Epithelial cell of proximal tubule (primary cell): Measurements from ENCODE around the gene CDON. TPM values are rescaled to one million over a fixed set of nuclear protein-coding genes. Genes with fewer than 3 reads are reported as not detected.

Experiments
- DNase-seq: peaks from one replicate; pipeline ENCODE4 v3.0.0-alpha.2; 2011; ENCODE audit warnings: low read depth
- H3K4me3 ChIP-seq: 2 replicates; pipeline ENCODE4 v1.5.1; 2011; ENCODE audit warnings: low read depth, mild to moderate bottlenecking, low read length
- CTCF ChIP-seq: conservative IDR thresholded peaks from 2 replicates; pipeline ENCODE4 v1.5.1; 2012; ENCODE audit warnings: low read depth, mild to moderate bottlenecking, low read length
- total RNA-seq: library from RNA; depleted of rRNA; stranded (reverse); fragments of >200 nt; gene quantifications from 2 replicates; pipeline ENCODE4 v1.2.3, GENCODE V29; 2015

Gene CDON
- total RNA-seq, 1 donor from 2014 or later = 4.9 TPM

DNA sequence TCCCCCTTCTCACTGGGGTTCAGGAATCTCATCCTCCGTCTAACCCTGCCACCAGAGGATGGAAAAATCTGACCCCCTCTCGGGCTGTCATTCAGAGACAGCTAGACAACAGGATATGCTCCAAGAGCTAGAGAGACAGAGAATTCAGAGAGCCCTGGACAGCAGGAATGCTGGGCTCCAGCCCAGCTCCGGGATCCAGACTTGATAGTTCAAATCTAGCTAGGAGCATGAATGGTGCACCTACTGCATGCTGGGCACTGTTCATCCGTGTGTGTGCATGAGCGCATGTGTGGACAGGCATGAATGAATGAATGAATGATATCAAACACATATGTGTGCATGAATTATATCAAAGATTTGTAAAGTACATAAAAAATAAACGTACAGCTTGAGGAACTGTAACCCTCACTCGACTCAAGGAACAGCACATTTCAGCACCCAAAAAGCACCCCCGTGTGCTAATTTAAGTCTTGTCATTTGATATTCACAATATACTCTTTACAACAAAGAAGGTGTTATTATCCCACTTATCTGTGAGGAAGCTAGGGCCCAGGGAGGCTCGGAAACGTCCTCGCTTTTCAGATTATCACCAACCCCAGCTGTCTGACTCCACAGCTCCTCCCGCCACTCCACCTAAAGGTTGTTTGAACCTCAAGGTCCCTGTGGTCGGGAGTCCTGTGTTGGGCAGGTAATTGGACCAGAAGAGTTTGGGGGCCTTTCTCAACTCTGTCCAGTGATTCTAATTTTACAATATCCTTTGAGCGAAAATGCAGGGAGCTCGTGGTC, 117.5 kb downstream of the CDON start:
- no peak overlapping the region for H3K4me3 ChIP-seq
- TF ChIP-seq CTCF = no peak

DNA sequence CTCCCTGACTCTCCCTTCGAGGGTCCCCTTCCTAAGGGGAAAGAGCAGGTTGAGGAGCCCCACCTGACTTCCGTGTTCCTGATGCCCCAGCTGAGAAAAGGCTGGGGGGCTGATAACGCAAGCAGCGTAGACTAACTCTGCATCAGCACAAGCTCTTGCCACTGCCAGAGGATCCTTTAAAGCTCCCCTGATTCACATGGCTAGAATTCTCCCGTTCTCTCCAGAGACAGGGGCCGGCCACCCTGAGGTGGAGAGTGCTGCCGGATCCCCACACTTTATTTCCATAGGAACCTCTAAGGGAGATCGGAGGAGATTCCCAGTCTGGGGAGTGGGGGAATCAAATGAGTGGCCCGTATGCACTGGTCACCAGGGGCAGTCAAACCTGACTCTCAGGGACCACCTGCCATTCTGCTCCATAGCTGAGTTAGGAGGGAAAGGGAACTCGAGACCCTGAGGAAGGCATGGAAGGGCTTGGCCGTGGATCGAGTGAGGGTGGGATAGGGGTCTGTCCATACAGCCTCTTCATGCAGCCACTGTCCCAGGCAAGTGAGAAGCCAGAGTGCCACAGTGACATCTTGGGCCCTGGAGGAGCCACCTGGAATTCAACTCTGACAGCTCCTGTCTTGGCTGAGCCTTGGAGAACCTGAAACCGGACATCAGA, 118.2 kb downstream of the CDON start:
- no peak for DNase-seq
- TF ChIP-seq CTCF = no peak
- H3K4me3 ChIP-seq = no peak overlapping the region

More for the DNA sequence above, 117.5 kb downstream of the CDON start:
- DNase-seq = no peak

DNA sequence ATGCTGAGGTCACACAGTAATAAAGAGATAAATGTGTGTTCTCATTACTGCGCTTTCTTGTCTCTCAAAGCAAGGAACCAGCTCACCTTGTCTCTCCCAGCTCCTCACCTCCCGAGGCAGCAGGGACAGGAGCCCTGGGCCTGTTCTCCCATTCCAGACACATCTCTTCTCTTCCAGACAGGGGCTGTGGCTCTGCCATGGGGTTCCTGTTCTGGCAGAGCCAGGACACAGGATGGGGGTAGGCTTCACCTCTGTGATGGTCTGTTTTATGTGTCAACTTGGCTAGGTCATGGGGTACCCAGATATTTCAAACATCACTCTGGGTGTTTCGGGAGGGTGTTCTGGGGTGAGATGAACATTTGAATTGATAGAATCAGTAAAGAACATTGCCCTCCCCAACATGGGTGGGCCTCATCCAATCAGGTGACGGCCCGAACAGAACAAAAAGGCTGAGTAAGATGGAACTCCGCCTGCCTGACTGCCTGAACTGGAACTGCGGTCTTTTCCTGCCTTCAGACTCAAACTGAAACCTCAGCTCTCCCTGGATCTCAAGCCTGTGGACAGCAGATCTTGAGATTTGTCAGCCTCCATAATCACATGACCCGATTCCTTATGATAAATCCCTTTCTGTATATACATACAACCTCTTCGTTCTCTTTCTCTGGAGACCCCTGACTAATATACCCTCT, 118.9 kb downstream of the CDON start:
- no peak overlapping the region for H3K4me3 ChIP-seq
- TF ChIP-seq CTCF = no peak
- DNase-seq = no peak

DNA sequence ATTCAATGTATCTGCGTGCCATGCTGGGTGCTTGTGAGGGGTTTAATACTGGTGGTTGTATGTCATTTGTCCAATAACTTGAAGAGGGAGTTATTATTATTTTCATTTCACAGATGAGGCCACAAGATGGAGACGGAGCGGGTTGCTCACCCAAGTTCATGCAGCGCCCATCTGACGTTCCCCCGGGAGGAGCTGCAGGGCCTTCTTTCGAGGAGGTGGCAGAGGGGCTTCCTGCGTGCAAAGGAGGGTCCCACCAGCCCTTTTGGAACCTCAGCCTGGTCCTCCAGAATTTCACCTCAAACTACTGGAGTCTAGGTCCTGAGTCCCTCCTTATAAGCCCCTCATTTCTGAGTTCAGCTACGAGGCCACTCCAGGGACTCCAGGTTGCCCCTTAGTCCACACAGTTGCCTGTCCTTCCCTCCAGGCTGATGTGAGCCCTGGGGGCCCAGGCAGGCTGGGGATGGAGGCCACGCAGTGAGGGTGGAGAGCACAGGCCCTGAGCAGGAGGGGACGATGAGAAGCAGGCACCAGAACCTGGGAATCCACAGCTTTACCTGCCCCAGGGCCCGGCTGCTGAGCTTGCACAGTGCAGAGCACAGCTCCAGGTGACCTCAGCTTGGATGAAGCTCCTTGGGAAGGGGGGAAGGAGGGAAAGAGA, 119.8 kb downstream of the CDON start:
- no peak overlapping the region for H3K4me3 ChIP-seq
- DNase-seq = no peak
- no peak for TF ChIP-seq CTCF

DNA sequence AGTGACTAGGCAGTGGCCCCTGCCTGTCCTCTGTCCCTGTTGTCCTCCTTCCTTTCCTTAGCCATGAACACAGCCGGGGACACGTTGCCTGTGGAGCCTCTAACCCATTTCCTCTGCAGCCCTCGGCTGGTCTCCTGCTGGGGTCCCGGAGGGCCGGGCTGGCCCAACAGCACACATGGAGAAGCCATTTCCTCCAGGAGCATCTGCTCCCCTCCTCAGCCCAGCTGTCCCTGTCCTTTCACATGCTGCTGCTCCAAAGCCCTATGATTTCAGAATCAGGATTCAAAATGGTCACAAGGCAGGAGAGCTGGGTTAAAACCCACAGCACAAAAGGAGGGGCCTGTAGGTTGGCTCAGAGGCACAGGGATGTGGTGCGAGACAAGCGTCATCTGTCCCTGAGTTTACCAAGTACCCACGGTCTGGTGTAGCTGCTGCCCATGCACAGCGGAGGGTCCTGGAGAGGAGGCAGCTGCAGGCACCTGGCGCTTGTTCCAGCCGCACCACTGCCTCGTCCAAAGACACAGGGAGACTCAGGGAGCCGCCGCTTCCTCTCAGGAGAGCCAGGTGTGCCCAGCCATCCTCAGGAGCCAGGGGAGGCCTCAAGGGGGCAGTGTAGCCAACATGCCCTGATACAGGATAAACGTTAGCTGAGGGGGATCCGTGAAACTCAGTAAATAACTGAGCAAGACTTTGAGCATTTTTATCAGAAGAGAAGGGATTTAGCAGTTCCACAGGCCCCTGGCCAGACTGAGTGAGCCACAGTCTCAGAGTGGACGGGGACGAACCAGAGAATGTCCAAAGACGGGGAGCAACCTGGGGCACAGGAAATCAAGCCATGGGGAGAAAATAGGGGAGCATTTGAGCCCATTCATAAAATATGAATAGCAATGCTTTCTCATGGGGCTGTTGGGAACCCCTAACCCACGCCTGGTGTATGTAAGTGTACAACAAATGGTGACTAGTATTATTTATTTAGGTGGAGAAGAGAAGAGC, 120.8 kb downstream of the CDON start:
- TF ChIP-seq CTCF = peak; percentile 93
- DNase-seq = no peak
- no peak overlapping the region for H3K4me3 ChIP-seq

DNA sequence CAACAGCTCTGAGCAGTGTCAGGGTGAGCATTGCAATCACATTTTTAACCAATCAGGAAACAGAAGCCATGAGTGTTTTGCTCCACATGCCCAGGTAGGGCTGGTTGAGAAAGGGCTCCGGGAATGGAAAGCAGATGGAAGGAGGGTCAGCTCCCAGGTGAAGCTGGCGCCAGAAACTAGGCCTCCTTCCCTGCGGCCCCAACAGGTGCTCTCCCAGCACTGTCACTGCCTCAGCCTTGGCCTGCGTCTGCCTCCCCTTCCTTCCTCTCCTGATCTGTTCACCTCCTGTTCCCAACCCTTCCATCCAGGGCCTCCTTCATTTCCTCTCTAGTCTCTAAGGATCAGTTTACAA, 121.4 kb downstream of the CDON start:
- DNase-seq = no peak
- TF ChIP-seq CTCF = no peak
- no peak overlapping the region for H3K4me3 ChIP-seq
